ENCODE data around the gene CLCN7.
A peak's percentile ranks its signal among the peaks of the same experiment; 100 is the strongest.

CLCN7 gene

GRCh38 chr16:1502092-1503004 lies 27.5 kb upstream of the CLCN7 start:
- no peak for DNase-seq (ENCODE audit: low read depth in 2 of 2)

GRCh38 chr16:1501630-1502029 lies 26.8 kb upstream of the CLCN7 start:
- no peak for DNase-seq (ENCODE audit: low read depth in 2 of 2)

GRCh38 chr16:1500465-1501150 lies 25.8 kb upstream of the CLCN7 start:
- DNase-seq (ENCODE audit: low read depth in 2 of 2): no peak

- no peak for DNase-seq (ENCODE audit: low read depth in 2 of 2)
Observed at GRCh38 chr16:1499756-1500464, 25.1 kb upstream of the CLCN7 start.

- no peak for DNase-seq (ENCODE audit: low read depth in 2 of 2)
Observed at GRCh38 chr16:1498899-1499676, 24.3 kb upstream of the CLCN7 start.

- no peak for DNase-seq (ENCODE audit: low read depth in 2 of 2)
Observed at GRCh38 chr16:1497014-1497598, 22.3 kb upstream of the CLCN7 start.

- DNase-seq (ENCODE audit: low read depth in 2 of 2): no peak
Observed at GRCh38 chr16:1496464-1496863, 21.6 kb upstream of the CLCN7 start.

- no peak for DNase-seq (ENCODE audit: low read depth in 2 of 2)
Observed at GRCh38 chr16:1495889-1496262, 21.0 kb upstream of the CLCN7 start.

- DNase-seq (ENCODE audit: low read depth in 2 of 2): no peak
Observed at GRCh38 chr16:1495211-1495888, 20.5 kb upstream of the CLCN7 start.

GRCh38 chr16:1494711-1495110 lies 19.9 kb upstream of the CLCN7 start:
- DNase-seq (ENCODE audit: low read depth in 2 of 2): no peak

GRCh38 chr16:1494129-1494640 lies 19.4 kb upstream of the CLCN7 start:
- DNase-seq (ENCODE audit: low read depth in 2 of 2): no peak

GRCh38 chr16:1493746-1494094 lies 18.9 kb upstream of the CLCN7 start:
- DNase-seq (ENCODE audit: low read depth in 2 of 2): no peak

GRCh38 chr16:1492923-1493745 lies 18.3 kb upstream of the CLCN7 start, which contains the start of gene TELO2:
TELO2 (plus strand) TSS chr16:1493360; CDS start chr16:1494282, 922 bp downstream.
- peak; percentile 72 to 87 for DNase-seq (ENCODE audit: low read depth in 2 of 2)

GRCh38 chr16:1492082-1492922 lies 17.5 kb upstream of the CLCN7 start:
- no peak for DNase-seq (ENCODE audit: low read depth in 2 of 2)

GRCh38 chr16:1491327-1491726 lies 16.5 kb upstream of the CLCN7 start:
- DNase-seq (ENCODE audit: low read depth in 2 of 2): no peak

- DNase-seq (ENCODE audit: low read depth in 2 of 2): no peak
Observed at GRCh38 chr16:1489077-1489476, 14.2 kb upstream of the CLCN7 start.

GRCh38 chr16:1488619-1489018 lies 13.8 kb upstream of the CLCN7 start, which contains the start of gene PTX4:
PTX4 (minus strand) TSS chr16:1488944; CDS start chr16:1488909, 35 bp downstream.
- no peak for DNase-seq (ENCODE audit: low read depth in 2 of 2)

- DNase-seq (ENCODE audit: low read depth in 2 of 2): no peak
Observed at GRCh38 chr16:1488054-1488601, 13.3 kb upstream of the CLCN7 start.
